Embryonic facial prominence (tissue), 1 donor: ENCODE results near the gene SLC2A6.

ENCODE experiments used
- DNase-seq: peaks from one replicate; pipeline ENCODE4 v3.0.0-alpha.2; 2016; ENCODE audit errors: extremely low spot score

SLC2A6 gene

DNA sequence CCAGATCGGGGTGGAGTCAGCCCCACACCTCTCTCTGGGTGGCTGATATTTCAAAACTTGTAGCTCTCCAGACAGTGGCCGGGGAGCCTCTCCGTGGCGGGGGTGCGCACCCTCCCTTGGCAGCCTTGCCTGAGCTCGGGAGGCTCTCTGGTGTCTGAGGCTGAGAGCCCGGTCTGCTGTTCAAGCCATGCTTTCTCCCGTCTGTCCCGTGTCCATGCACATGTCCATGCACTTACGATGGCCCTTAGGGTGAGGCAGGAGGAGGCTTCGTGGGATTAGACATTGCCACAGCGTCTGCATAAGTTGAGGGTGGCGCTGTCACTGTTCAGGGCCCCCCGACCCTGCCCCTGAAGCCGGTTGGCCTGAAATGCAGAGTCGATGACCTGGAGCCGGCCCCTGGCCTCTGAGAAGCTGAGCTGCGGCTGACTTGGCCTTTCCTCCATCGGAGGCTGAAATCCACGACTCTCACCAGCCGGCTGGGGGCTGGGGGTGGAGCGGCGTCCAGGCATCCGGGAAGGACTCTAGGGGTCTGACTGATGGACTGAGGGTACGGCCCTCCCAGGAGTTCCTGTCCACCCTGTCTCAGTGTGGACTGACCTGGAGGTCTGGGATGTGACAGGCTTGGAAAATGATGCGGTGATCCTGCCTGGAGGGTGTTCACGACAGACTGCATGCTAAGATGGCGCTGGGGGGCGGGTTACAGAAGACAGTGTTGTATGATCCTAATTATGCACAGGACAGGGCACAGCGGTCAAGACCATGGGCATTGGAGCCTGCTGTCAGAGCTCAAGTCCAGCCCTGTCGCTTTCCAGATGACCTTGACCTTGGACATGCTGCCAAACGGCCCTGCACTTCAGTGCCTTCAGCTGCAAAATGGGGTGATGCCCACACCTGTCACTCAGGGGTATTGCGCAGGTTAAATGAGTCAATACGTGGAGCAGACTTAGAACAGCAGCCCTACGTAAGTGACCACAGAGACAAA is 18.3 kb upstream of the SLC2A6 start:
- no peak for DNase-seq

- DNase-seq = no peak
These were observed 16.7 kb upstream of the SLC2A6 start for GRCh38 chr9:133495327-133496293.

DNA sequence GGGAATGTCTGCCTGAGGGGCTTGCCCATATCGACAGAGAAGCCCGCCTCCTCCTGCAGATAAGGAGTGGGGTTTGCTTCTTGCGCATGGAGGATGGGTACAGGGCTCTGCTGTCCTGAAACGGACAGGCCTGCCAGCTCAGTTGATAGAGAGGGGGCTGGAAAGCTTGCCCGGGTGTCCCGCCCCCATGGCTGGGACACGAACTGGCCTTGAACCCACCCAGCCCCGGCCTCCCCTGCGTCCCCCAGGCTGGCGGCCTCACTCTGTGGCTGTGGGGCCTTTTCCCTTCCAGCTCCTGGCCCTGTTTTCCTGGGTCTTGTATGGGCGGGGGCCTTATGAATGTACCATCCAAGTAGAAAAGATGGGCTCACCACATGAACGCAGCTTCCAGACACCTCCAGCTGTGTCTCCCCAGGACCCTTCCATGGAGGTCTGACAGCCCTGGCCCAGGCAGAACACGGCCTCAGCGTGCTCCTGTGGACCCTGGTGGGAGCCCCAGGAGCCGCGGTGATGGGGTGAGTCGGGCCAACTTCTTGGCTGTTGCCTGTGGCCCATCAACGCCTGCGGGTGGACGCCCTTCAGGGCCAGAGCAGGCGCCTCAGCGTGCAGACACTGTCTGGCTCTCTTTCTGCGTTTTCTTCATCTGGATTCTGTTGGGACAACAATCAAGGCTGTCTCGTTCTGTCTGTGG is 15.9 kb upstream of the SLC2A6 start:
- no peak for DNase-seq

DNA sequence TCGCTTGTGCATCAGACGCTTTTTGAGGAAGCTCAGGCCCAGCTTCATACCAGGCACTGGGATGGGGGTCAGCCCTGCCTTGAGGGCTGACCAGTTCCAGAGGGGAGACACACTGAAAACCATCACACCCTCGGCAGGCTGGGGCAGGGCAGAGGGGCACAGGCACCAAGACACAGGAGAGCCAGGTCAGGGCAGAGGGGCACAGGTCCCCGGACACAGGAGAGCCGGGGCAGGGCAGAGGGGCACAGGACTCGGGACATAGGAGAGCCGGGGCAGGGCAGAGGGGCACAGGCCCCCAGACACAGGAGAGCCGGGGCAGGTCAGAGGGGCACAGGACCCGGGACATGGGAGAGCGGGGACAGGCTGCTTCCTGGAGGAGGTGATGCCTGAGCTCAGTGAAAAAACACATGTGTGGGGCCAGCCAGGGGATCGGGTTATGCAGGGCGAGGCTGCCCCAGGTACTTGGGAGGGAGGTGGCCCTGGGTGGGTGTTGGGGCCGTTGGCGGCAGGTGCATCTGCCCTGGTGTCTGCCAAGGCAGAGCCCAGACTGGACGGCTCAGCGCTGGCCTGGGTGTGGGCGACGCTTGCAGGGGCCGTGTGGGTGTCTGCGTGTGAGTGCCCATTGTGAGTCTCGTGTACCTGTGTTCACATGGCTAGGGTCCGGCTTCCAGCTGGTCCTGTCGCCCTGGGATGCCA is 15.1 kb upstream of the SLC2A6 start:
- no peak for DNase-seq

GRCh38 chr9:133493428-133493827 is 14.5 kb upstream of the SLC2A6 start:
- DNase-seq = no peak

- DNase-seq = no peak
These were observed 13.4 kb upstream of the SLC2A6 start for GRCh38 chr9:133492061-133493021.

DNA sequence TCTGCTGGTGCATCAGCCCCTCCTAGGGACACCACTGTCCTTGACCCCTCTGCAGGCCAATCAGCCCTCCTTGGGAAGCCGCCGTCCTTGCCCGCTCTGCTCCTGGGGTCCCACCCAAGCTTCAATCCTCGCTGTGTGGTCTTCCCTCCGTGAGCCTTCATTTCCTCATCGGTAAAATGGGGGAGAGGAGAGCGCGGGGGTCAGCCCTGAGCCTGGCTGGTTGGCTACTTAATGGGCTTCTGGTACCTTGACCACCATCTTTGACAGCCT is 12.7 kb upstream of the SLC2A6 start:
- no peak for DNase-seq

DNA sequence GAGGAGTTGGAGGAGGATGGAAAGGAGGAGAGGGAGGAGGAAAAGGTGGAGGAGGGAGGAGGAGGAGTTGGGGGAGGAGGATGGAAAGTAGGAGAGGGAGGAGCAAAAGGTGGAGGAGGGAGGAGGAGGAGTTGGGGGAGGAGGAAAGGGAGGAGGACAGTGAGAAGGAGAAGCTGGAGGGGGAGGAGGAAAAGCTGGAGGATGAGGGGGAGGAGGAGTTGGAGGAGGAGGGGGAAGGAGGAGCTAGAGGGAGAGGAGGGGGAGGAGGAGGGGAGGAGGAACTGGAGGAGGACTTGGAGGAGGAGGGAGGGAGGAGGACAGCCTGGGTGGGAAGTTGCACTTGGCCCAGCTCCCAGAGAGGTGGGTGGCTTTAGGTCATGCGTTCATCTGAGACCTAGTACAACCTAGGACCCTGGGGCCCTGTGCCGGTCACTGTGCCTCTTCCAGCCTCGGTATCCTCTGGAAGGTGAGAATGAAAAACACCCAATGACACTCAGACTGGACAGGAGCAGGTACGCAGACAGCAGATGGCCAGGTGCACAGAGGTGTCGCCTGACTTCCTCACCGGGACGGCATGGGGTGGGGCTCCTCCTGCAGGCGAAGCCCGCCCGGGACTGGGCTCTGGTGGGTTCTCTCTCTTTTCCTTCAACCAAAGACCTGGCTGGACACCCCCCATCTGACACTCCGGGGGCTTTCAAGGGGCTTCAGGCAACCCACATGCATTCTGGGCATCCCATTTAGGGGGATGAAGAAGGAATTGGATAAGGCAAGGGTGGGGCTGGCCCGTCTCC is 12.2 kb upstream of the SLC2A6 start:
- no peak for DNase-seq

DNA sequence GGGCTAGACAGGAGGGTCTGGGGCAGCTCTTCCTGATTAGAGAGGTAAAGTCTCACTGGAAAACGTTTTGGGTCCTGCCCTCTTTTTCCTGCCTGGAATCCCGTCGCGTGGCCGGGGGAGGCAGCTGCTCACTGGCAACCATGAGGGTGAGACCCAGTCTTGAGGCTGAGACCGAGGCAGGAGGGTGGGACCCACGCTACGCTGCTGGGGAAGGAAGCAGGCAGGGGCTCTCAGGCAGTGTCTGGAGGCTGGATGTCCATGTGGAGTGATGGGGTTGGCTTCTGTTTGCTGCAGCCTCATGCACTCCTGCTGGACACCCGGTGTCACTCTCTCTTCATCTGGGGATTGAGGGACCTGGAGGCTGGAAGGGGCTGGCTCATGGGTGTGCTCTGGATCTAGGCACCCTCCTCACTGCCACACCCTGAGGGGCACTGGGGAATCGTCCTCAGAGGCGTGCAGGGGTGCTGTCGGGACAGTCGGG is 11.3 kb upstream of the SLC2A6 start:
- no peak for DNase-seq

DNA sequence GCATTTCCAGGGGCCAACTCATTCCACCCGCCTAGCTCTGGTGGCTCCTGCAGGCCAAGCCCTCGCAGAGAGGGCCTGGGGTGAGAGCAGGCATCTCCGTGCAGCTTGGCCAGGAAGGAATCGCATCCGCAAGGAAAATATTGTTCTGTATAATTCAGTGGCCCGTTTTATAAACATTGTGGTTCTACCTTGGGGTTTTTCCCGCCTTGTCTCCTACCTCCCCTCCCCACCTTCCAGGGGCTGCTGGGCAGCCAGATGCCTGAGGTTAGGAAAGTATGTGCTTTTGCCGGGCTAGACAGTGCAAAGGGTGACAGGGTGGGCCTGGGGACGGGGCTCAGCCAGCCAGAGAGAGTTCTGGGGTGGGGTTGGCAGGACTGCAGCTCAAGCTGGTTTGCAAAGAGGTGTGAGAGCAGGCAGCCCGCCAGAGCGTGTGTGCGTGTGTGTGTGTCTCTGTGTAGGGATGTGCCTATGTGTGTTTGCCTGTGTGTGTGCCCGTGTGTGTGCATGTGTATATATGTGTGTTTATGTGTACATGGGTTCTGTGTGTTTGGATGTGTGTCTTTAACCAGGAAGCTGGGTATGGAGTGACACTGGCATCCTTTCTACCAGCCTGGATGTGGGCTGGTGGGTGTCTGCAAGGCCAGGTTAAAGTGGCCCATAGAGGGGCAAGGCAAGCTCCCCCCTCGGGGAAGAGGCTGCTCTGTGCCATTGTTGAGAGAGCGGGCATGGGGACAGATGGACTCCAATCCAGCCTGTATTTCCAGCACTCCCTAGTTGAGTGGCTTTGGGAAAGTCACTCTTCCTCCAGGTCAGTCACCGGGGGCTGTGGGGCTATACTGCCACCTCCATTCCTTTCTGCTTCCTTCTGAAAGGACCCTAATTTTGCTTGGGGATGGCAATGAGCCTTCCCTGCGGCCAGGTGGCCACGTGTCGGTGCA is 10.6 kb upstream of the SLC2A6 start:
- DNase-seq = no peak

DNA sequence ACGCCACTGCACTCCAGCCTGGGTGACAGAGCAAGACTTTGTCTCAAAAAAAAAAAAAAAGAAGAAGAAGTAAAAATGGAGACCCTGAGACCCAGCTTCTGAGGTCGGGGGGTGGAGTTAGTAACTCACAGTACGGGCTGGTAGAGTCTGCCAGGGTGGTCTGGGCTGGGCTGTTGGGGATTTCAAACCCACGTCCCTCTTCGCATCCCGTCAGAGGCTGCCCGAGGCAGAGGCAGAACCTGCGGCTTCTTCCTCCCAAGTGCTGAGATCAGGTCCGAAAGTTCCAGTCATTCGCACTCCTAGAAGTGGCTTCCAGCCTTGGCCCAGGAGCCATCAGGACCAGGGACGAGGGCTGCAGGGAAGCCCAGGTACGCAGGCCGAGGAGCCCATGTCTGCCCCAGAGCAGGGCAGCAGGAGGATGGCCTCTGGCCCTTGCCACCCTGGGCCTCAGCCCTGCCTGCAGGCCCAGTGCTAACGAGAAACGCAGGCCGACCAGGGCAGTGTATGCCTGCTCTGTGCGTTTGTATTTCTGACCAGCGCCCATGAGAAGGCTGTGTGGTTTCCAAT is 9.9 kb upstream of the SLC2A6 start:
- DNase-seq = no peak

- DNase-seq = no peak
These were observed 8.4 kb upstream of the SLC2A6 start for GRCh38 chr9:133487331-133487725.

DNA sequence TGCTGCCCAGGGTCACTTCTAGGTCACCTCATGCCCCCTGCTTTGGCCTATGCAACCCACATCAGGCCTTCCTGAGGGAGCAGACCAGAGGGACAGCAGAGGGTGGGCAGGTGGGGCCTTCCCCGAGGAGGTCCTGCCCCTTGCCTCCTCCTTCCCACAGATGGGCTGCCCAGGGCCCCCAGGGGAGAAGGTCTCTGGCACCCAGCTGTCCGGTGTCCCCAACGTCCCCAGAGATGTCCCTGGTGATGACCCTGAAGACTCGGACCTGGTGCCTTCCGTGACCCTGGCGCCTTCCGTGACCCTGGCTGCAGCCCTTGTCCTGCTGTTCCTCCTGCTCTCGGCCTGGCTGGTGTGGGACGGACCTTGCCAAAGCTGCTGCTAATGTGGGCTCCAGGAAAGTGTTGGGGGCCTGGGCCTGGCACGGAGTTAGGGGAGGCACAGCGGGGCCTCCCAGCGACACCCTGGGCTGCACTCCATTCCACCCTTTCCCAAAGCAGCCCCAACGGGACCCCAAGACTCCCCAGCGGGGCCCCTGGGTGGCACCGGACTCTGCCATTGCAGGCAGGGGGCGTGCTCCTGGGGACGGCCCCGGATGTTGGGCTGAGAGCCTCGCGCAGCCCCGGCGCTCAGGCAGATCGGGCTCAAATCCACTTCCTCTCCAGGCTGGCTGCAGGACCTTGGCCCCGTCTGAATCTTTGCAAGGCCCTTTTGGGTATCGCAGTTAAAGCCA is 6.8 kb upstream of the SLC2A6 start:
- no peak for DNase-seq

DNA sequence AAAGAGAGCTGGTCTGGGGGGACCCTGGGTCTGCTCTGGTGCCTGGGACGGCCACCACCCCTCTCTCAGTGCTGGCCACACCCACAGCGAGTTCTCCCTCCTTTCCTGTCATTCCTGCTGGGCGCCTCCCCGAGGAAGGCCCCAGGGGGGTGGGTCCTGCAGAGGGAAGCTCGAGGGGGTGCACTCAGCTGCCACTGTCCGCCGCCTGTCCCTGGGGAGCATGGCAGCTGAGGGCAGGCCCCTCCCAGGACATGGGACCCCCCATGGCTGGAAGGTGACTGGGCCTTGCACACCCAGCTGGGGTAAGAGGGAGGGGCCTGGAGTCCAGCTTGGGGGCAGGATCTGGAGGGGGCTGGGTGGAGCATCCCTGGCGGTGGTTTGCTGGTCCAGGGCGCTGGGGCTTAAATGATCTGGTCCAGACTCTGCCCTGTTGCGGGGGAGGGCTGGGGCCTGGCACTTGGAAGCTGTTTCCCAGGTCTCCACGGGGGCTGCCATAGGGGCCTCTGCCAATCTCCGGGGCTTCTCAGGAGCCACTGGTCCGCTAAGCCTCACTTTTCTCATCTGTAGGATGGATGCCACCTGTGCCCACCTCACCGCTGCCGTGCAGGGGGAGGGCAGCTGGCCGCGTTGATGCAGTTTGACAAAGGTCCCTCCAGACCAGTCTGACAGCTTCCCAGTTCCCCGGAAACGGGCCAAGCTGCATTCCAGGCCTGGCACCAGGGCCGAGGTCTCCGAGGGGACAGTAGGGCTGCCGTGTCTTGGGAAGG is 6.0 kb upstream of the SLC2A6 start:
- DNase-seq = no peak

DNA sequence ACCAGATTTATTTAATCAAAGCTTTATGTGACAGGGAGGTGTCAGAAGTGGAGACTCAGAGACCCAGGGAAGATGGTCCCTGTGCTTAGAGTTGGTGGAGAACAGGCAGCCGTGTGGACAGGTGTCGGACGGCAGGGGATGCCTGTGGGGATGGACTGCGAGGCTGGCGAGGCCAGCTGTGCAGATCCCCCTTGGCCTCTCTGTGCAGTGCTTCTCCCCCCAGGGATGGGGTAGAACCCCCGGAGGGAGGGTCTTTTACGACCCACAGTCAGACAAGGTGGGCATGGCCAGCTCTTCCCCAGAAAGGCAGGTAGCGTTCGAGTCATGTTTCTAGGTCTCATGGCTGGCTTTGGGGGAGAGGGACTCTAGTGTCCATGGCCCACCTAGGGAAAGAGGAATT is 4.7 kb upstream of the SLC2A6 start:
- DNase-seq = no peak
